ENCODE measurements around the gene DDB1. TPM values are rescaled to one million over a fixed set of nuclear protein-coding genes. Genes with fewer than 3 reads are reported as not detected.

DDB1 gene
- 320 and 326 TPM in 2 replicates for total RNA-seq

DNA sequence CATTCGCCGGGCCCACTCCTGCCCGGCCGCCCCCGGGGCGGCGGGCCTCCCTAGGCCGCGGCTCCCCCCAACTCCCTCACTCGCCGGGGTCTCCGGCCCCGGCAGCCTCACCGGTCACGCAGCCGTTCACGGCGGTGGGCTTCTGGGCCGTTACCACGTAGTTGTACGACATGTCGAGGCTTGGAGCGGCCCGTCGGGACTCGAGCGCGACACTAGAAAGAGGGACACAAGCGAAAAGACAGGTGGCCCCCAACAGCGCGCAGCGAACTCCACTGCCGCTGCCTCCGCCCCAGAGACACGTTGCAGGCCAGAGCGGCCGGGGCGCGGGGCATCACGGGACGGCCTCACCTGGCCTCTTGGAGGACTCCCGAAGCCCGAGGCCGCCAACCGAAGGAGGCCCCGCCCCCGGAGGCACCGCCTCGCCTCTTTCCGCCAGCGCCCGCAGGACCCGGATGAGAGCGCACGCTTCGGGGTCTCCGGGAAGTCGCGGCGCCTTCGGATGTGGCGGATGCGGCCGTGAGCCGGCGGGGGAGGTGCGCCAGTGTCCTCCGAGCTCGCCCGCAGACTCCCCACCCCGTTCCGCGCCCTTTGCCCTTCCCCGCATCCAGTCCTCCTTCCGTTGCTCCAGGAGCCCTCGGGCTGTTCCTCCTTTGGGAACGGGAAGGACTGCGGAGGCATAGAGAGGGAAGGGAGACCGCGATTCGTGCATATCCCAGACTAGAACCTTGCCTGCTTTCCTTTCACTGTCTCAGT, at the start of gene DDB1, which contains the start of gene TKFC:
DDB1 (minus strand) TSS at position 309 of the 753 bp plus-strand sequence; CDS start at position 172, 137 bp downstream.
TKFC (plus strand) TSS at position 432 of the 753 bp plus-strand sequence. CDS start 1,501 bp downstream, outside the sequence.

DNA sequence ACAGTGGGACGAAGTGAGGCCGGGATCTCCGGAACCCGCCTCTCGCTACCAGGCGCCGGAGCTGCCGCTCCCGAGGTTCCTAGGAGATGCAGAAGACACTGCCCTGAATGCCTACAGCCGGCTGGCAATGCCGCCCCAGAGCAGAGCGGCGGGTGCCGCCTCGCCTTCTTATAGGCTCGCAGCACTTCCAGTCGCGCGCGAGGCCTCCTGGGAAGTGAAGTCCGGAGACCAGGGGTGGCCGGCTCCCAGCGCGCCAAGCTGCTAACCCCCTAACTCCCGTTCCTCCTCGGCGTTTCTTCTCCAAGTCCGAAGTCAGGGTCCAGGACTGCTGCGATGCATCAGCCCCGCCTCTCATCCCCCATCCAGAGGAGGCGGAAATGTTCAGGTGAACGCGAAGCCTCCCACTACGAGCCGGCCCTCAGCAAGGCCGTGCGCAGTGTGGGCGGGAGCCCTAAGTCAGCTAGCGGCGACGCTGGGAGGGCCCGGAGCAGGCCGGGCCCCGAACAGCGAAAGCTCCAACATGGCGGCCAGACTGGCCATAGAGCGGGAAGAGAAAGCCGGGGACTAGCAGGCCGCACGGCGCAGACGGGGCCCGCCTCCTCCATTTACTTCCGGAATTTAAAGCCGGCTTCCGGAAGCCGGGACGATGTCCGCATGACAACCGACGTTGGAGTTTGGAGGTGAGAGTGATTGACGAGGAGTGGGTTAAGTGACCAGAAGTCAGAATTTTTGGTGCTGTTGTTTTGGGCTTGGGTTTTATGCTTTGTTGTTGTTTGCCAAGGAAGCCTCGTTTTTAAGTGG, 29.0 kb upstream of the DDB1 start, which contains the start of the genes CYB561A3 and TMEM138:
CYB561A3 (minus strand) TSS at position 142 of the 801 bp plus-strand sequence. CDS start 5,169 bp downstream, outside the sequence.
TMEM138 (plus strand) TSS at position 634 of the 801 bp plus-strand sequence. CDS start 2,017 bp downstream, outside the sequence.

DNA sequence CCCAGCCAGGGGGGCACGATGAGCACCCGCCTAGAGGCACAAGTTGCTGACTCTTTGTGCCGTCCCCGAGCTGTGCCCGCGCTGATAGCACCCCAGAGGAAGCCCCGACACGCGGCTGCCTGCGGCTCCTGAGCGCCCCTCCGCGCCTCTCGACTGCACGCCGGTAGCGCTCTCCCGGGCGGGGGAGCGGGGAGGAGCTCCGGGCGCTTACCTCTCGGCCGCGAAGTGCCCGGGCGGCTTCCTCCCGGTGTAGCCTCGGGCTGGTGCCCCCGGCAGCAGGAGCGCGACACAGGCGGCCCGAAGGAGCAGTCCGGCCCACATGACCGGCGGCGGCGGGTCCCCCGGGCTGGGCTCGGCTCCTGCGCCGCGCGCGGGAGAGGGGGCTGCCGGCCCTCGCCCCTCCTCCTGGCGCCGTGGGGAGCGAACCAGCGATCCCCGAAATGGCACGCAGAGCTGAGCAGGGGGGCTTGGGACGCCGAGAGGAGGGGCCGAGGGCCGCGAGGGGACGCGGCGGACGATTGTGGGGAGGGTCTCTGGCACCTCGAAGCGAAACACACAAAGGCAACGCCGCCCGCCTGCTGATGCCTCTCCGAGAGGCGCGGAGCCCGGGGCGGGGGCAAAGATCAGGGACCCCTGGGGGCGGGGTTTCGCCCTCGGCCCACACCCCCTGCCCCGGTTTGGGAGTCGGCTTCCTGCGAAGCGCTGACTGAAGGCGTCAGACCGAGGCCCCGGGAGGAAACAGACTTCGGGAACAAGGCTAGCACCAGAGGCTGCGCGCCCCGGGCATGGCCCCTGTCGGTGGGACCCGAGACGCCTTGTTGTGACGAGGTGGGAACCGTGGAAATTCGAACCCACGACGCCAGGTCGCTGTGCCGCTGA, 37.9 kb downstream of the DDB1 start, which contains the start of gene VWCE:
VWCE (minus strand) TSS at position 600 of the 879 bp plus-strand sequence; CDS start at position 321, 279 bp downstream.

Other genes with a start within 250 kb of the DDB1 start
- not detected in 2 replicates for gene CD5, start 230.6 kb downstream of the DDB1 start, total RNA-seq
- gene VPS37C, start 171.7 kb downstream of the DDB1 start, total RNA-seq = 5.7 and 7.0 TPM in 2 replicates
- not detected in 2 replicates for gene PGA3, start 129.6 kb downstream of the DDB1 start, total RNA-seq
- not detected in 2 replicates for gene PGA4, start 110.8 kb downstream of the DDB1 start, total RNA-seq
- not detected in 2 replicates for gene PGA5, start 91.9 kb downstream of the DDB1 start, total RNA-seq
- 1.1 and 1.3 TPM in 2 replicates for gene VWCE, start 37.8 kb downstream of the DDB1 start, total RNA-seq
- 14.1 and 14.4 TPM in 2 replicates for gene TKFC, start 123 bp upstream of the DDB1 start, total RNA-seq
- gene CYB561A3, start 28.8 kb upstream of the DDB1 start, total RNA-seq = 36.1 and 49.1 TPM in 2 replicates
- gene TMEM138, start 29.3 kb upstream of the DDB1 start, total RNA-seq = 12.8 and 14.5 TPM in 2 replicates
- 8.3 and 9.0 TPM in 2 replicates for gene TMEM216, start 59.5 kb upstream of the DDB1 start, total RNA-seq
- 10.8 and 12.2 TPM in 2 replicates for gene CPSF7, start 96.9 kb upstream of the DDB1 start, total RNA-seq
- 43.8 and 77.5 TPM in 2 replicates for gene SDHAF2, start 97.0 kb upstream of the DDB1 start, total RNA-seq
- gene LRRC10B, start 175.6 kb upstream of the DDB1 start, total RNA-seq = 0.11 TPM in 1 of 2 replicates, not detected in the other
- gene SYT7, start 248.0 kb upstream of the DDB1 start, total RNA-seq = 0.22 and 0.43 TPM in 2 replicates